IPS-15b (cell line): ENCODE data around the gene MTERF4.

Experiments
- H3K27me3 ChIP-seq: one replicate; pipeline ENCODE4 v1.6.1; 2013; ENCODE audit warnings: low read length; ENCODE audit not compliant: control insufficient read depth, insufficient read depth
- H3K36me3 ChIP-seq: one replicate; pipeline ENCODE4 v1.6.1; 2013; ENCODE audit warnings: low read length; ENCODE audit not compliant: control insufficient read depth, insufficient read depth
- H3K4me1 ChIP-seq: one replicate; pipeline ENCODE4 v1.6.1; 2013; ENCODE audit warnings: mild to moderate bottlenecking, low read length; ENCODE audit not compliant: control insufficient read depth, insufficient read depth
- H3K4me3 ChIP-seq: one replicate; pipeline ENCODE4 v1.5.1; 2013; ENCODE audit warnings: low read depth, low read length
- H3K9ac ChIP-seq: one replicate; pipeline ENCODE4 v1.6.1; 2013; ENCODE audit warnings: low read depth, mild to moderate bottlenecking, low read length
- H3K9me3 ChIP-seq: one replicate; pipeline ENCODE4 v1.6.1; 2013; ENCODE audit warnings: mild to moderate bottlenecking, low read length; ENCODE audit not compliant: control insufficient read depth, insufficient read depth

Gene MTERF4

GRCh38 chr2:241091734-241092445, 10.2 kb downstream of the MTERF4 start:
- peaks cover 13% of the 10 kb centered on the region for H3K36me3 ChIP-seq

GRCh38 chr2:241091201-241091600, 10.9 kb downstream of the MTERF4 start:
- H3K36me3 ChIP-seq: peaks cover 13% of the 10 kb centered on the region
- no peaks in the 10 kb centered on the region for H3K27me3 ChIP-seq
- H3K4me1 ChIP-seq: peaks cover 9% of the 10 kb centered on the region
- no peaks in the 10 kb centered on the region for H3K9me3 ChIP-seq
- H3K4me3 ChIP-seq: no peak overlapping the region
- H3K9ac ChIP-seq: no peak overlapping the region

More at GRCh38 chr2:241091734-241092445, 10.2 kb downstream of the MTERF4 start:
- Histone ChIP-seq H3K4me1 (peaks cover 9% of the 10 kb centered on the region), H3K9ac (no peak overlapping the region), H3K9me3 (no peaks in the 10 kb centered on the region), H3K4me3 (no peak overlapping the region), H3K27me3 (no peaks in the 10 kb centered on the region)

- no peaks in the 10 kb centered on the region for H3K27me3 ChIP-seq
- H3K36me3 ChIP-seq: peaks cover 9% of the 10 kb centered on the region
- H3K9ac ChIP-seq: no peak overlapping the region
- H3K9me3 ChIP-seq: no peaks in the 10 kb centered on the region
- peaks cover 4% of the 10 kb centered on the region for H3K4me1 ChIP-seq
- H3K4me3 ChIP-seq: no peak overlapping the region
Observed at GRCh38 chr2:241088791-241089732, 13.0 kb downstream of the MTERF4 start.

DNA sequence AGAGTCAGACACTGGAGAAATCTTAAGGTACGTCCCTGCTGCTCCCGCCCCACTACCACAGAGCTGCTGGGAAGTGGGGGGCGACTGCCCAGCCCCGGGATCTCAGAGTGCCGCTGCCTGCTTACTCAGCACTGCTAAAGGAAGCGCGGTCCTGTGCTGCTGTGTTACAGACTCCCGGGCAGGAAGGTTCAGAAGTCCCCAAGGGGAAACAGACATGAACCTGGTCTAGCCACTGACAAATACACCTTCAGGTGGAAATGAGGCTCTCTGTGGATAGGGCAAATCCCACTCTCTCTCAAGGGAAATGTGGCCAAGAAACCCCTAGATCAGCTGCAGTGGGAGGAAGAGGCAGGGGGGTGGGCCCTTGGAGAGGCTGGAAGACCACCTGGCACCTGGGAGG, 13.7 kb downstream of the MTERF4 start:
- Histone ChIP-seq H3K9ac (no peak overlapping the region), H3K36me3 (peaks cover 7% of the 10 kb centered on the region)

DNA sequence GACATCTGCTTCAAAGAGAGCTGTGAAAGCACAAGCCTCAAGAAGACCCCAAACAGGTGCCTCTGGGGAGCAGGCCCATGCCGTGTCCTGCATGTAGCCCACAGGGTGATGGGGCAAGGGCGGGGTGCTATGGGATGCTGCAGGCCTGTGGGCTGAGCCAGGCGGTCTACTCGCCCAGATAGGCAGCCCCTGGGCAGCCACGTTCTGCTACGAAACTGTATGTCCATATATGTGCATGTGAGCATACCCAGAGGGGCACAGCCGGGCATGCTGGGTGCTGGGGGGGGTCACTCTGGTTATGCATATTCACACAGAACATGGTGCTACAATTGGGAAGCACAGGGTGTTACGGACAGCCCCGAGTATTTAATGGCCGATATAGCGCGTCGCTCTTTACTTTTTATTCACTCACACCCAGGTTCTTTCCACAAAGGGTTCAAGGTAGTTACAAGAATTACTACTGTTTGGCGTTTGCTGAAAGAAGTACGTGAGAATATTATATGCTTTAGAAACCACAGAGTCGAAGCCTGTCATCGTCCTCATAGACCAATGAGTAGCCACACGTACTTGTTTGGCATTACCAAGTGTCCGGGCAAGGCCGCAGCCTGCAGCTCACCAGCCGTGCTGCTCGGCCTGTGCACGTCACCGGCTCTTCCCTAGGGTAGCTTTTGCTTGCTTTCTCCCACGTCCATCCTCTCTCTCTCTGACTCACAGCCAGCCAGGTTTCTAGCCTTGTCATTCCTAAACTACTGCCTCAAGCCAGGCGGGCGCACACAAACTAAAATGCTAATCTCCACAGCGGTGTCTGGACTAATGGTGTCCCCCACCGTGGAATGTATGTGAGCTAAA, 14.4 kb downstream of the MTERF4 start:
- peaks cover 7% of the 10 kb centered on the region for H3K36me3 ChIP-seq
- H3K27me3 ChIP-seq: no peaks in the 10 kb centered on the region
- no peaks in the 10 kb centered on the region for H3K4me1 ChIP-seq
- H3K4me3 ChIP-seq: no peak overlapping the region
- H3K9ac ChIP-seq: no peak overlapping the region
- H3K9me3 ChIP-seq: no peaks in the 10 kb centered on the region

More for the DNA sequence above, 13.7 kb downstream of the MTERF4 start:
- Histone ChIP-seq H3K4me3 (no peak overlapping the region), H3K27me3 (no peaks in the 10 kb centered on the region), H3K4me1 (no peaks in the 10 kb centered on the region), H3K9me3 (no peaks in the 10 kb centered on the region)

DNA sequence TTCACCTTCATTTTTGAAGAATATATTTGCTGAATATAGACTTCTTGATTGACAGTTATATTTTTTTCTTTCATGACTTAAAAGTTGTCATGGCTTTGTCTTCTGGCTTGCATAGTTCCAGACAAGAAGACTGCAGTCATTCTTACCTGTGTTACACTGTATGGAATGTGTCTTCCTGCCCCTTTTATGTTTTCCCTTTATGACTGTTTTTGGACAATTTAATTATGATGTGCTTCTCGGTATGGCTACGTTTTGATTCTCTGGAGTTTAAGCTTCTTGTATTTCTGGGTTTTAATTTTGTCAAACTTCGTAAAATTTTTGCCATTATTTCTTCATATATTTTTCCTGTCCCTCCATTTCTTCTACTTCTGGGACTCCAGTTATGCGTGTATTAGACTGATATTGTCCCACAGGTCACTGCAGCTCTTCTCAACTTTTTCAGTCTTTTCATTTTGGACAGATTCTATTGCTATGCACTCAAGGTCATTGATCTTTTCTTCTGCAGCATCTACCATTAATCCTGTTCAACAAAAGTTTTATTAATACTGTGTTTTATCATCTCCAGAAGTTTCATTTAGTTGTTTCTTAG, 17.1 kb downstream of the MTERF4 start:
- no peaks in the 10 kb centered on the region for H3K4me1 ChIP-seq
- no peak overlapping the region for H3K9ac ChIP-seq
- no peaks in the 10 kb centered on the region for H3K9me3 ChIP-seq
- no peak overlapping the region for H3K4me3 ChIP-seq
- no peaks in the 10 kb centered on the region for H3K27me3 ChIP-seq
- H3K36me3 ChIP-seq: peaks cover 5% of the 10 kb centered on the region

DNA sequence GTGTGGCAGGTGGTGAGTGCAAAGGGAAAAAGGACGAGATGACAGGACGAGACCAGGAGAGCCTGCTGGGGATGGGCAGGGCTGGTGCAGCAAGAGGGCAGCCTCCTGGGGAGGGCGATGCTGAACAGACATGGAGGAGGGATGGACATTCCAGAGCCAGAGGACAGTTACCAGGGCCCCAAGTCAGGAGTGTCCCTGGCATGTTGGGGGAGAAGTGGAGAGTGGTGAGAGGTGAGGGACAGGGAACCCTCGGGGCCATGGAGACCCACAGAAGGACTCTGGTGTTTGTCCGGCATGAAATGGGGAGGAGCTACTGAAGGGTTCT, 19.0 kb downstream of the MTERF4 start:
- Histone ChIP-seq H3K4me1 (no peaks in the 10 kb centered on the region), H3K27me3 (no peaks in the 10 kb centered on the region)

DNA sequence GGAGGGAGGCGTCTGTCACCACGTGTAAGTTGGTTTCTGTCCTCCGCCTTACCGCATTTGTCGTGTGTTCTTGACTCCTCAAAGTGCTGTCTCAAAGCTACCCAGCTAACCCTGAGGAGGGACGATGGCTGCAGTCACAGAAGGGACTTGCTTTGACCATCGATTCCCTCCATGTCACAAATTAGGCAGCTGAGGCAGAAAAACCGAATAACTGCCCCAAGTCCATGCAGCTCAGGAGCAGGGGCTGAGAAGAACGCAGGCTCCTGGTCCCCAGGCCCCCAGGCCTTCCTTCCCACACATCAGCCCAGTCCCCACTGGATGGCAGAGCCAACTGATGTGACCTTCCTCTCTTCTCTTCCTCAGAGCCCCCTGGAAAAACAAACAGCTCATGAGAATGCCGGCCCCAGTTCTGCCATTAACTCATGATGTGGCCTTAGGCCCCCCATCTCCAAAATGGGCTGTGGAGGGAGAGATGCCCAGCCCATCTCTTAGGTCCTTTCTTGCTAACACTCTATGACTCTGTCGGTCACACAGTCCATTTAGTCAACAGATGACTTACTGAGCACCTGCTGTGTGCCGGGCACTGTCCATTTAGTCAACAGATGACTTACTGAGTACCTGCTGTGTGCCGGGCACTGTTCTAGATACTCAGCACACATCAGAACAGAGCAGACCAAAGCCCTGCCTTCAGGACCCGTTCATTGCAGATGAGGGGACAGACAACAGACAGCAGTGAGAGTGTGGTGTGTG, 19.6 kb downstream of the MTERF4 start:
- H3K4me1 ChIP-seq: no peaks in the 10 kb centered on the region
- H3K9ac ChIP-seq: no peak overlapping the region
- H3K36me3 ChIP-seq: no peaks in the 10 kb centered on the region
- no peaks in the 10 kb centered on the region for H3K9me3 ChIP-seq
- no peak overlapping the region for H3K4me3 ChIP-seq
- no peaks in the 10 kb centered on the region for H3K27me3 ChIP-seq

More for the DNA sequence above, 19.0 kb downstream of the MTERF4 start:
- no peaks in the 10 kb centered on the region for H3K36me3 ChIP-seq
- H3K9me3 ChIP-seq: no peaks in the 10 kb centered on the region
- H3K9ac ChIP-seq: no peak overlapping the region
- no peak overlapping the region for H3K4me3 ChIP-seq

DNA sequence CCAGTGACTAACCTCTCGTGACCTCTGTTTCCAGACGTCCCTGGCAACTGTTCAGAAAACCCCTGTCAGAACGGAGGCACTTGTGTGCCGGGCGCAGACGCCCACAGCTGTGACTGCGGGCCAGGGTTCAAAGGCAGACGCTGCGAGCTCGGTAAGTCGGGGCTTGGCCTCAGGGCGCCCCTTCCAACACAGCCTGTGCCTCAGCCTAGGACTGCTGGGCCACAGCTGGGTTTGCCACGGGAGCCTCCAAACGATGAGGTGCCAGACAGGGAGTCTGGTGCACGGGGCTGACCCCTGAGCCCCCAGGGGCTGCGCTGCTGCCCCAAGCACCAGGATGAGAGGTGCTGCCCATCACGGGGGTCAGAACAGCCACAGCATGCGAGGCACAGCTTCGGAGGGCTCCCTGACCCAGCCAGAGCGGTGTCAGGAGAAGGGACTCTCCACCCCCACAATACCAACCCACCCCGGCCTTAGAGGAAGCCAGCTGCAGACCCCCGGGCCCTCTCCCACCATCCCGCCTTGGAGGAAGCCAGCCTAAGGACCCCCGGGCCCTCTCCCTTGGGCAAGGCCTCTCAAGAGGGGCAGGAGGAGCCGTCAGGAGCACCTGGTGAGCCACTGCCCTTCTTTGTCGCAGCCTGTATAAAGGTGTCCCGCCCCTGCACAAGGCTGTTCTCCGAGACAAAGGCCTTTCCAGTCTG, 20.3 kb downstream of the MTERF4 start:
- Histone ChIP-seq H3K9ac (no peak overlapping the region), H3K36me3 (no peaks in the 10 kb centered on the region), H3K4me3 (no peak overlapping the region), H3K9me3 (no peaks in the 10 kb centered on the region), H3K27me3 (no peaks in the 10 kb centered on the region), H3K4me1 (no peaks in the 10 kb centered on the region)

DNA sequence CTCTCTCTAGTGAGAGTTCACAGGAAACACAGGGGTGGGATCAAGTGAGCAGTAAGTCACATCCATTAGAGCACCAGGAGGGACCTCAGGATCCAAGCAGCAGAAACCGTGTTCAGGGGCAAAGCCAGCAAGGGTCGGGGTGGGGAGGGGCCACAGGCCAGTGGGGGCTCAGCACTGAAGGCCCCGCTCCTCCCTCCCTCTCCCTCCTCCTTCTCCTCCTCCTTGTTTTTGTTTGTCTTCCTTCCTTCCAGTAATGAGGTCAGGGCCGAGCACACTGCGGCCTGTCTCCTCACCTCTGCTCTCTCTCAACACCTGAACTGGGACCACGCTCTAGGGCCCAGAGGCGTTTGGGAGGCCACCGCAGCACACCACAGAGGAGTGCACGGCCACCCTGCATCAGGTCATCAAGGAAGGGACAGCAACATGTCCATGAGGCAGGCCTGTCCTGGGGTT, 20.9 kb downstream of the MTERF4 start:
- no peaks in the 10 kb centered on the region for H3K36me3 ChIP-seq
- no peak overlapping the region for H3K9ac ChIP-seq
- H3K4me1 ChIP-seq: no peaks in the 10 kb centered on the region
- H3K4me3 ChIP-seq: no peak overlapping the region
- H3K9me3 ChIP-seq: no peaks in the 10 kb centered on the region
- H3K27me3 ChIP-seq: no peaks in the 10 kb centered on the region
